GM13976 (cell line): ENCODE results near the gene STK40.

Experiments
- DNase-seq: peaks from one replicate; pipeline ENCODE4 v3.0.0; 2012; ENCODE audit warnings: low spot score
- CTCF ChIP-seq: IDR thresholded peaks from 2 replicates; pipeline ENCODE4 v1.5.1; 2012; ENCODE audit warnings: borderline replicate concordance, mild to moderate bottlenecking; ENCODE audit not compliant: insufficient read depth; ENCODE audit errors: extremely low read depth, missing control alignments, control extremely low read depth
- in situ Hi-C: fragments of 300-500 bp; cut with MboI; formaldehyde crosslinking; loops from one replicate; pipeline ENCODE4 v1.12.0; 2022; ENCODE audit warnings: low sequenced_read_pairs, mixed read lengths, inconsistent platforms; ENCODE audit not compliant: unreplicated experiment

STK40 gene

GRCh38 chr1:36408479-36408878, 22.8 kb upstream of the STK40 start:
- no peak for TF ChIP-seq CTCF
- DNase-seq: no peak
- in situ Hi-C loops: no loop called here

- TF ChIP-seq CTCF: no peak
- in situ Hi-C loops: no loop called here
- no peak for DNase-seq
Observed at GRCh38 chr1:36406440-36406839, 20.7 kb upstream of the STK40 start.

- TF ChIP-seq CTCF: no peak
- in situ Hi-C loops: no loop called here
- DNase-seq: no peak
Observed at GRCh38 chr1:36402504-36402890, 16.8 kb upstream of the STK40 start.

GRCh38 chr1:36401602-36402503, 16.1 kb upstream of the STK40 start:
- TF ChIP-seq CTCF: no peak
- DNase-seq: no peak
- in situ Hi-C loops: no loop called here

GRCh38 chr1:36400825-36401601, 15.3 kb upstream of the STK40 start:
- DNase-seq: peak; percentile 80
- in situ Hi-C loops: no loop called here
- TF ChIP-seq CTCF: no peak

- no peak for TF ChIP-seq CTCF
- in situ Hi-C loops: no loop called here
- no peak for DNase-seq
Observed at GRCh38 chr1:36400514-36400824, 14.7 kb upstream of the STK40 start.
